RKO (cell line): ENCODE results near the gene RAB37.

ENCODE experiments used
- DNase-seq: peaks from one replicate; pipeline ENCODE4 v3.0.0-alpha.2; 2016; ENCODE audit warnings: low spot score

RAB37 gene

DNA sequence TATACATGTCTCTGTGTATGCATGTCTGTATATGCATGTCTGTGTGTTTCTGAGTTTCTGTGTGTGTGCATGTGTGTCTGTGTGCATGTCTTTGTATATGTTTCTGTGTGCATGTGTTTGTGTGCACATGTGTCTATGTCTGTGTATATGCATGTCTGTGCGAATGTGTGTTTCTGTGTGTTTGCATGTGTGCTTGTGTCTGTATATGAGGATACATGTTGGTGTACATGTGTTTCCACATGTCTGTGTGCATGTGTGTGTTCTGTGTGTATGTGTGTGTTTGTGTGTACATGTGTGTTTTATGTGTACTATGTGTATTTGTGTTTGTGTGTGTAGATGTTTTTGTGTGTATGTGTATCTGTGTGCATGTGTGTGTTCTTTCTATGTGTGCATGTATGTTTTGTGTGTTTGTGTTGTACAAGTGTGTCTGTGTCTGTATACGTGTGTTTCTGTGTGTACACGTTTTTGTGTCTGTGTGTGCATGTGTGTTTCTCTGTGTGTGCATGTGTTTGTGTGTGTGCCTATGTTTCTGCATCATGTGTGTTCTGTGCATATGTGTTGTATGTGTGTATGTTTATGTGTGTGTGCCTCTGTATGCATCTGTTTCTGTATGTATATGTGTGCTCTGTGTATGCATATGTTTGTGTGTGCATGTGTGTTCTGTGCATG, 8.9 kb upstream of the RAB37 start:
- DNase-seq: no peak

GRCh38 chr17:74728702-74729075, 8.4 kb upstream of the RAB37 start:
- DNase-seq: no peak

DNA sequence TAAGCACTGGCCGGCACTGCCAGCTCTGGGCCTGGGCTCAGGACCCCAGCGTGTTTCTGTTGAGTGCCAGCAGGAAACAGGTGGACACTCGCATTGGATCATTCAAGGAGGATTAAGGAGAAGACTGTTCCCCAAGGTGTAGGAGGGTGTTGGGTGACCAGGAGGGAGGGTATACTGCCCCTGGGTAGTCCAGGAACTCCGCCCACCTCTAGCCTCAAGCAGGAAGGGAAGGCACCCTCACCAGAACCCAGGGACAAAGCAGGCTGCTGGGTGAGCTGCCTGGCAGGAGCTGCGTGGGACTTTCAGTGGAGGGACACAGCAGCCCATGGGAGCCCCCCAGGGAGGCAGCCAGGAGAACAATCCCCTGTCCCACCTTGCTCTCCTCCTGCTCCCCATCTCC, 7.7 kb upstream of the RAB37 start:
- DNase-seq: no peak

- DNase-seq: no peak
These were observed 7.2 kb upstream of the RAB37 start for GRCh38 chr17:74729866-74730265.

DNA sequence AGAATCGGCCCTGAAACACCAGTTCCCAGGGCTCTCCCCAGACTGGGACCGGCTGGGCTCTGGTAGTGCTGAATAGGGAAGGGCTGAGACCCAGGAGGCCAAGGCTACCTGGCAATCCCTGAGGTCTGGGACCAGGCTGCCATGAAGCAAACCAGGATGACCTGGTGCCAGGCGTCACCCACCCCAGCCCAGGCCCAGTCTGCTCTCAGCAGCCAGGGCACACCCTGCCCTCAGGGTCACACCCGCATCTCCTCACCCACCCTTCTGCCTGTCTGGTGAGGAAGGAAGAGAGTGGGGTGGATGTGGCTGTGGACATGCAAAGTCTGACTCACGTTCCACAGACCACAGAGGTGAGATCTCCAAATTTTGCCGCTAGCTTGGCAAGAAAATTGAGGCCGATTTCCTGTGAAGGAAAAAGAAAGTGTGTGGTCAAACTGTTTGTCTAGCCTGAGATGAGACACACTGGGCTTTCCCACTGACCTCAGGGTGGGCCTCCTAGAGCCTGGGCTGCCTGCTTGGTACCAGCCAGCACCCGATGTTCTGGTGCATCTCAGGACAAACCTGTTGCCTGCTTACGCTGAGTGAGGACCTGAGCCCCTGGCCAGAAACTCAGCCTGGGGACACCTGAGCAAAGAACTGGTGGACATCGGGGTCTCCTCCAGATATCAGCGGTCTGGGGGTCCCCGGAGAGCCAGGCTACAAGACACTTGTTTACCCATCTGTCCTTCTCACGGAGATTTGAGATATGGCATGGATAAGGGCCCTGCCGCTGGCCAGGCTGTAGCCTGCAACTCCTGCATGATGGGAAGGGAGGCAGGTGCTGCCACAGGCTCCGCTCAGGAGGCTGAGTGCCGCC, 6.3 kb upstream of the RAB37 start:
- no peak for DNase-seq

DNA sequence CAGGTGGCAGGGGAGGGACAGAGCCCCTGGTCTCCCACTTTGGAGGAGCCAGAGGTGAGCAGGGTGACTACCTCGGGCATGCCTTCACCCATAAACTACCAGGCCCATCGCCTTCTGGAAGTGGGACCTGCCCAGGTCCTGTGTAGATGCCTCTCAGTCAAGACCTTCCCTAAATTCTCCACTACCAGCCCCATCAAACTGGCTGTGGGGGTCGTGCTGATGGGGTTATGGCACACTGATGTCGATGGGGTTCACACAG, 5.8 kb upstream of the RAB37 start:
- no peak for DNase-seq

GRCh38 chr17:74732042-74732867, 4.8 kb upstream of the RAB37 start:
- no peak for DNase-seq

- no peak for DNase-seq
These were observed 3.5 kb upstream of the RAB37 start for GRCh38 chr17:74733365-74734122.

- no peak for DNase-seq
These were observed 2.8 kb upstream of the RAB37 start for GRCh38 chr17:74734256-74734655.

DNA sequence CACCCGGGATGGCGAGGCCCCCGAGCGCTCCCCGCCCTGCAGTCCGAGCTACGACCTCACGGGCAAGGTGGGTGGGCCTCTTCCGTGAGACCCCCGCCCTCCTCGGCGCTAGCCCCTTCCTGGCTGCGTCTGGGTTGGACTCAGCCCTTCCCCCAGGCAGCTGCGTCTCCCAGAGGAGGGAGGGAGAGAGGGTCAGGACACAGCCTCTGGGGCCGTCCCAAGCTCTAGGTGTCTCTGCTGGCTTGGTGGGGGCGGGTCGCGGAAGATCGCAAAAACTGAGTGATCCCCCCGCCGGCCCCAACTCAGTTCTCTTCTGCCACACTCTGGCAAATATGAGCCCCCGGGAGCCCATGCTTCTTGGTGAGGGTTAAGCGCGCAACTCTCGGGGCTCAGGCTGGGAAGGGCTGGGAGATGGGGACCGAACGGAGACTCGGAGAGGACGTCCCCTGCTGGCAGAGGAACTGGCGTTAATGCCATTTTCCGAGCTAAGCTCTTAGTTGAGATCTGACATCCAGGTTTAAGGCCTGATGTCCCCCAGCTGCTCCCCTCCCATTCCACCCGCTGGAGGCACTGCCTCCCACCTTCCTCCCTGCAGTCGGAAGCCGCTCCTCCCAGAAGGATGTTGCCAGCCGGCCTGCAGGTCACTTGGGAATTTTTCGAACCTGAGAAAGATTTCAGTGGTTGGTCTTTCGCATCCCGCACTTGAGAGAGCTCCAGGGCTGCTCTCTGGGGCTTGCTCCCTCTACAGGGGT, 419 bp downstream of the RAB37 start:
- no peak for DNase-seq

GRCh38 chr17:74738051-74738996, 1.3 kb downstream of the RAB37 start:
- DNase-seq: no peak

DNA sequence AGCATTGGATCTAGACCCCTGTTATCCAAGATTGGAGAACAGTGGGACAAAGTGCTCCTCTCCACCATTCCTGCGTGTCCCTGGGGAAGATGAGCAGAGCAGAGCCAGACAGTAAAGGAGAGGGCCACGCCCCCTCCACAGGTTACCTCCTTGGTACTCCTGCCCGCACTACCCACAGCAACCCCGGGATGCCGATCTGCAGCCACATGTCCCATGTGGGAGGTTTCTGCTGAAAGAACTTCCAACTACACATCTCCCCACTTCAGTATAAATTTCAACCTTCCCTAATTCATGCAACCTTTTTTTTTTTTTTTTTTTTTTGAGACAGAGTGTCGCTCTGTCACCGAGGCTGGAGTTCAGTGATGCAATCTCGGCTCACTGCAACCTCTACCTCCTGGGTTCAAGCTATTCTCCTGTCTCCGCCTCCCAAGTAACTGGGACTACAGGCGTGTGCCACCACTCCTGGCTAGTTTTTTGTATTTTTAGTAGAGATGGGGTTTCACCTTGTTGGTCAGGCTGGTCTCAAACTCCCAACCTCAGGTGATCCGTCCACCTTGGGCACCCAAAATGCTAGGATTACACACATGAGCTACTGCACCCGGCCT, 2.3 kb downstream of the RAB37 start:
- DNase-seq: no peak

- no peak for DNase-seq
These were observed 3.1 kb downstream of the RAB37 start for GRCh38 chr17:74740173-74740572.

GRCh38 chr17:74740641-74741387, 3.8 kb downstream of the RAB37 start:
- no peak for DNase-seq

- DNase-seq: no peak
These were observed 5.1 kb downstream of the RAB37 start for GRCh38 chr17:74742153-74742515.

DNA sequence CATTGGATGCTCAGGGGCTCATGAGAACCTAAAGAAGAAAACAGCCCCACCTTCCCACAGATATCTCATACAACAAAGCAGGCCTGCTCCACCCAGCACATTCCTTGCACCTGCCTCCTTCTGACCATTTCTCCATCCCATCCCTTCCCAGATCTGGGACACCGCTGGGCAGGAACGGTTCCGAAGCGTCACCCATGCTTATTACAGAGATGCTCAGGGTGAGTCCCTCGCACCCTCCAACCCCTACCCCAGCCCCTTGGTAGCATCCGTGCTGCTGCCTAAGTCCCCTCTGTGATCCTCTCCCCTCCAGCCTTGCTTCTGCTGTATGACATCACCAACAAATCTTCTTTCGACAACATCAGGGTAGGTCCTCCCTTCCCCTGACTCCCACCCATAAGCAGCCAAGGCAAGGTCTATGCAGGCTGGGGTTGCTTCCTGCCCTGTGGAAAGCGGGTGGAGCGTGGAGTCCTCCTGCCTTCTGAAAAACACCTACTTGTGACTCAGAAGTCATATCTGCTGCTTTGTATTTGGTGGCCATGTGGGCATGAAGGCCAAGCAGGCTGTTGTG, 6.0 kb downstream of the RAB37 start:
- DNase-seq: no peak

DNA sequence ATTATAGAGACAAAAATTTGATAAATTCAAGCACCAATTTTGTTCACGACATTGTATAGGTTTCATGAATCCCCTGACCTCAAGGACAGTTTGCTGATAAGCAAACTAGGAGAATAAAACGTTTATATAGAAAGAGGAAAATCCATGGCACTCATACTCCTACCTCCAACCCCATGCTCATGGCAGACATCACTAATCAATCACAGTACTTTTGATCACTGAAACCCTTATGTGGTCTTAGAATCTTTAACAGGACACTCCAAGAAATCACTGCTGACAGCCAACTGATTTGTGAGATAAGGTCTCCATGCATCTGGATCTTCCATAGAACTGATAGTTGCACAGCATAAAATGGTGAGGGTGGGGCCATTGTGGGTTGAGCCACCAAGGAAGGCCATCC, 6.7 kb downstream of the RAB37 start:
- DNase-seq: no peak

GRCh38 chr17:74744349-74744713, 7.3 kb downstream of the RAB37 start:
- DNase-seq: no peak
